ENCODE data around the gene TRIM47. TPM values are rescaled to one million over a fixed set of nuclear protein-coding genes. Genes with fewer than 3 reads are reported as not detected.

The TRIM47 gene
- total and polyA plus RNA-seq, 2 of the 13 experiments (the other 11 are each of a cell fraction or from before 2014, with no cell fraction given), result 33.5 to 82.0 TPM

- TF ChIP-seq HBP1 (CRISPR knock-in tag; IDR thresholded peaks at IDR 0.05; ENCODE audit: low read depth), result 0 out of 2 replicates have a peak, but pooled peaks have one; percentile 22
- no peak for TF ChIP-seq HNRNPH1 (optimal IDR thresholded peaks at IDR 0.05; ENCODE audit: low read depth, low read length)
- no peak; the same call in 1 of the 2 replicates for TF ChIP-seq PHF8 (CRISPR knock-in tag; IDR thresholded peaks at IDR 0.05)
- no peak for TF ChIP-seq ZNF704 (CRISPR knock-in tag; IDR thresholded peaks at IDR 0.05; ENCODE audit: borderline replicate concordance)
- TF ChIP-seq ZNF160 (CRISPR knock-in tag; IDR thresholded peaks at IDR 0.05), result 0 out of 2 replicates have a peak, but pooled peaks have one; percentile 20
- TF ChIP-seq REXO4 (CRISPR knock-in tag; IDR thresholded peaks at IDR 0.05; ENCODE audit: borderline replicate concordance), result no peak
- TF ChIP-seq USF2 (IDR thresholded peaks at IDR 0.05; ENCODE audit: low read depth, low read length), result no peak
- peak; percentile 46; the same call in 1 of the 2 replicates for TF ChIP-seq USF2 (CRISPR knock-in tag; IDR thresholded peaks at IDR 0.05; ENCODE audit: borderline replicate concordance)
- TF ChIP-seq ZNF44 (CRISPR knock-in tag; IDR thresholded peaks at IDR 0.05), result 0 out of 2 replicates have a peak, but pooled peaks have one; percentile 29
- TF ChIP-seq HNRNPUL1 (IDR thresholded peaks at IDR 0.05; ENCODE audit: low read depth, low read length), result no peak
- TF ChIP-seq MXD1 (CRISPR knock-in tag; IDR thresholded peaks at IDR 0.05), result no peak; the same call in 1 of the 2 replicates
- no peak; the same call in 1 of the 2 replicates for TF ChIP-seq ZNF556 (CRISPR knock-in tag; IDR thresholded peaks at IDR 0.05; ENCODE audit: borderline replicate concordance)
- TF ChIP-seq ZNF256 (CRISPR knock-in tag; conservative IDR thresholded peaks at IDR 0.05), result 0 out of 2 replicates have a peak, but pooled peaks have one; percentile 38
- TF ChIP-seq ZSCAN25 (CRISPR knock-in tag; IDR thresholded peaks at IDR 0.05), result peak; percentile 88
- peak; percentile 65; the same call in 1 of the 2 replicates for TF ChIP-seq REPIN1 (CRISPR knock-in tag; IDR thresholded peaks at IDR 0.05; ENCODE audit: borderline replicate concordance, low read depth)
- no peak for TF ChIP-seq HNRNPLL (IDR thresholded peaks at IDR 0.05; ENCODE audit: low read depth, low read length, poor library complexity, severe bottlenecking)
- peak; percentile 86 for TF ChIP-seq HOXA5 (CRISPR knock-in tag; IDR thresholded peaks at IDR 0.05)
- peak; percentile 91; the same call in 1 of the 2 replicates for TF ChIP-seq HNRNPL (IDR thresholded peaks at IDR 0.05; ENCODE audit: low read depth, low read length)
- TF ChIP-seq TAF1 (CRISPR knock-in tag; IDR thresholded peaks at IDR 0.05), result peak; percentile 43; the same call in 1 of the 2 replicates
- TF ChIP-seq MXD3 (CRISPR knock-in tag; IDR thresholded peaks at IDR 0.05), result peak; percentile 23; the same call in 1 of the 2 replicates
- peak; percentile 67; the same call in 1 of the 2 replicates for TF ChIP-seq RXRB (CRISPR knock-in tag; IDR thresholded peaks at IDR 0.05; ENCODE audit: borderline replicate concordance)
- TF ChIP-seq NR2F2 (IDR thresholded peaks at IDR 0.05; ENCODE audit: borderline replicate concordance, low read depth), result peak; percentile 89
- TF ChIP-seq FLYWCH1 (CRISPR knock-in tag; IDR thresholded peaks at IDR 0.05), result 0 out of 2 replicates have a peak, but pooled peaks have one; percentile 63
These were observed 13.5 kb upstream of the TRIM47 start (continued) for GRCh38 chr17:75891605-75892555.

All from HepG2 (cell line).